ENCODE results near the gene DYTN. TPM values are rescaled to one million over a fixed set of nuclear protein-coding genes. Genes with fewer than 3 reads are reported as not detected.
"Not testable (repeated sequence)": the region's sequence is repeated elsewhere in the genome, so short reads cannot be mapped to it uniquely, and the experiment has no call there.

The DYTN gene
- total and polyA plus RNA-seq, 5 donors from 2014 or later: not detected

GRCh38 chr2:206715183-206715582, 3.0 kb downstream of the DYTN start:
- not testable (repeated sequence) for H3K9me3 ChIP-seq (ENCODE audit: control insufficient read depth in 2 of 2, low read length in 2 of 2); H3K36me3 Mint-ChIP-seq; H3K4me1 Mint-ChIP-seq; ATAC-seq (ENCODE audit: low read depth in 2 of 2); H3K27ac ChIP-seq (ENCODE audit: insufficient read depth, low read length, poor library complexity, severe bottlenecking); H3K4me1 ChIP-seq (ENCODE audit: control insufficient read depth, insufficient read depth, low read length, poor library complexity, severe bottlenecking); H3K4me3 ChIP-seq (ENCODE audit: low read depth, low read length); H3K27me3 Mint-ChIP-seq; DNase-seq; H3K27me3 ChIP-seq (ENCODE audit: control insufficient read depth, insufficient read depth, low read length); H3K36me3 ChIP-seq (ENCODE audit: control insufficient read depth, insufficient read depth, low read length); H3K9me3 Mint-ChIP-seq; H3K4me3 Mint-ChIP-seq
- peak overlapping the region in 1 of 3 donors; percentile 71 for H3K27ac Mint-ChIP-seq

GRCh38 chr2:206713746-206714145, 4.5 kb downstream of the DYTN start:
- peaks cover 0 to 1% (median 0%) of the 10 kb centered on the region in 7 donors for H3K9me3 Mint-ChIP-seq
- Histone ChIP-seq H3K36me3 (ENCODE audit: control insufficient read depth, insufficient read depth, low read length) (no peaks in the 10 kb centered on the region), H3K9me3 (ENCODE audit: control insufficient read depth in 2 of 2, low read length in 2 of 2) (no peaks in the 10 kb centered on the region), H3K4me3 (ENCODE audit: low read depth, low read length) (no peak overlapping the region), H3K27ac (ENCODE audit: insufficient read depth, low read length, poor library complexity, severe bottlenecking) (no peak overlapping the region), H3K27me3 (ENCODE audit: control insufficient read depth, insufficient read depth, low read length) (peaks cover 2% of the 10 kb centered on the region), H3K4me1 (ENCODE audit: control insufficient read depth, insufficient read depth, low read length, poor library complexity, severe bottlenecking) (no peaks in the 10 kb centered on the region)
- DNase-seq (no peak), ATAC-seq (ENCODE audit: low read depth in 2 of 2) (no peak)
- no peaks in the 10 kb centered on the region for H3K36me3 Mint-ChIP-seq
- no peak overlapping the region for H3K4me3 Mint-ChIP-seq
- no peaks in the 10 kb centered on the region for H3K4me1 Mint-ChIP-seq
- H3K27ac Mint-ChIP-seq: no peak overlapping the region
- peaks cover 9% of the 10 kb centered on the region for H3K27me3 Mint-ChIP-seq

- Mint-ChIP-seq H3K9me3 (peaks cover 0 to 1% (median 0%) of the 10 kb centered on the region in 7 donors), H3K27ac (no peak overlapping the region), H3K36me3 (no peaks in the 10 kb centered on the region), H3K27me3 (peaks cover 4% of the 10 kb centered on the region), H3K4me1 (no peaks in the 10 kb centered on the region), H3K4me3 (no peak overlapping the region)
- Histone ChIP-seq H3K27ac (ENCODE audit: insufficient read depth, low read length, poor library complexity, severe bottlenecking) (no peak overlapping the region), H3K27me3 (ENCODE audit: control insufficient read depth, insufficient read depth, low read length) (no peaks in the 10 kb centered on the region), H3K36me3 (ENCODE audit: control insufficient read depth, insufficient read depth, low read length) (no peaks in the 10 kb centered on the region), H3K4me1 (ENCODE audit: control insufficient read depth, insufficient read depth, low read length, poor library complexity, severe bottlenecking) (no peaks in the 10 kb centered on the region), H3K9me3 (ENCODE audit: control insufficient read depth in 2 of 2, low read length in 2 of 2) (no peaks in the 10 kb centered on the region), H3K4me3 (ENCODE audit: low read depth, low read length) (no peak overlapping the region)
- DNase-seq: no peak
- ATAC-seq (ENCODE audit: low read depth in 2 of 2): no peak
Measured at GRCh38 chr2:206708286-206708685, 9.9 kb downstream of the DYTN start.

GRCh38 chr2:206707164-206707701, 11.0 kb downstream of the DYTN start:
- DNase-seq: no peak
- Histone ChIP-seq H3K4me1 (ENCODE audit: control insufficient read depth, insufficient read depth, low read length, poor library complexity, severe bottlenecking) (no peaks in the 10 kb centered on the region), H3K27ac (ENCODE audit: insufficient read depth, low read length, poor library complexity, severe bottlenecking) (no peak overlapping the region), H3K27me3 (ENCODE audit: control insufficient read depth, insufficient read depth, low read length) (no peaks in the 10 kb centered on the region), H3K9me3 (ENCODE audit: control insufficient read depth in 2 of 2, low read length in 2 of 2) (no peaks in the 10 kb centered on the region), H3K36me3 (ENCODE audit: control insufficient read depth, insufficient read depth, low read length) (no peaks in the 10 kb centered on the region), H3K4me3 (ENCODE audit: low read depth, low read length) (no peak overlapping the region)
- Mint-ChIP-seq H3K36me3 (no peaks in the 10 kb centered on the region), H3K4me3 (no peak overlapping the region), H3K27me3 (peaks cover 4% of the 10 kb centered on the region), H3K9me3 (peaks cover 0 to 1% (median 0%) of the 10 kb centered on the region in 7 donors), H3K4me1 (no peaks in the 10 kb centered on the region), H3K27ac (no peak overlapping the region)
- no peak for ATAC-seq (ENCODE audit: low read depth in 2 of 2)

- no peak overlapping the region for H3K27ac Mint-ChIP-seq
- Histone ChIP-seq H3K36me3 (ENCODE audit: control insufficient read depth, insufficient read depth, low read length) (no peaks in the 10 kb centered on the region), H3K4me1 (ENCODE audit: control insufficient read depth, insufficient read depth, low read length, poor library complexity, severe bottlenecking) (no peaks in the 10 kb centered on the region), H3K27ac (ENCODE audit: insufficient read depth, low read length, poor library complexity, severe bottlenecking) (no peak overlapping the region), H3K4me3 (ENCODE audit: low read depth, low read length) (no peak overlapping the region), H3K27me3 (ENCODE audit: control insufficient read depth, insufficient read depth, low read length) (peaks cover 4% of the 10 kb centered on the region), H3K9me3 (ENCODE audit: control insufficient read depth in 2 of 2, low read length in 2 of 2) (no peaks in the 10 kb centered on the region)
- no peaks in the 10 kb centered on the region for H3K9me3 Mint-ChIP-seq
- H3K4me1 Mint-ChIP-seq: peaks cover 0 to 3% (median 0%) of the 10 kb centered on the region in 4 donors
- peaks cover 9% of the 10 kb centered on the region for H3K27me3 Mint-ChIP-seq
- ATAC-seq (ENCODE audit: low read depth in 2 of 2) (no peak), DNase-seq (no peak)
- no peaks in the 10 kb centered on the region for H3K36me3 Mint-ChIP-seq
- no peak overlapping the region for H3K4me3 Mint-ChIP-seq
Measured at GRCh38 chr2:206701952-206702605, 16.1 kb downstream of the DYTN start.

- ATAC-seq (ENCODE audit: low read depth in 2 of 2) (no peak), DNase-seq (no peak)
- H3K36me3 ChIP-seq (ENCODE audit: control insufficient read depth, insufficient read depth, low read length): no peaks in the 10 kb centered on the region
- H3K4me1 ChIP-seq (ENCODE audit: control insufficient read depth, insufficient read depth, low read length, poor library complexity, severe bottlenecking): no peaks in the 10 kb centered on the region
- peaks cover 9% of the 10 kb centered on the region for H3K27me3 Mint-ChIP-seq
- no peaks in the 10 kb centered on the region for H3K36me3 Mint-ChIP-seq
- no peak overlapping the region for H3K27ac ChIP-seq (ENCODE audit: insufficient read depth, low read length, poor library complexity, severe bottlenecking)
- H3K4me3 Mint-ChIP-seq: no peak overlapping the region
- H3K27ac Mint-ChIP-seq: no peak overlapping the region
- H3K9me3 ChIP-seq (ENCODE audit: control insufficient read depth in 2 of 2, low read length in 2 of 2): no peaks in the 10 kb centered on the region
- H3K4me1 Mint-ChIP-seq: peaks cover 0 to 3% (median 0%) of the 10 kb centered on the region in 4 donors
- peaks cover 6% of the 10 kb centered on the region for H3K27me3 ChIP-seq (ENCODE audit: control insufficient read depth, insufficient read depth, low read length)
- peaks cover 0 to 3% (median 0%) of the 10 kb centered on the region in 7 donors for H3K9me3 Mint-ChIP-seq
- H3K4me3 ChIP-seq (ENCODE audit: low read depth, low read length): no peak overlapping the region
Measured at GRCh38 chr2:206700156-206700555, 18.0 kb downstream of the DYTN start.

GRCh38 chr2:206698811-206699210, 19.4 kb downstream of the DYTN start:
- H3K4me1 Mint-ChIP-seq: peaks cover 0 to 3% (median 0%) of the 10 kb centered on the region in 4 donors
- H3K27me3 Mint-ChIP-seq: peaks cover 10% of the 10 kb centered on the region
- no peaks in the 10 kb centered on the region for H3K36me3 Mint-ChIP-seq

GRCh38 chr2:206696910-206697309, 21.3 kb downstream of the DYTN start:
- H3K27ac Mint-ChIP-seq: no peak overlapping the region
- H3K36me3 ChIP-seq (ENCODE audit: control insufficient read depth, insufficient read depth, low read length): no peaks in the 10 kb centered on the region
- peaks cover 0 to 3% (median 0%) of the 10 kb centered on the region in 4 donors for H3K4me1 Mint-ChIP-seq
- peaks cover 0 to 3% (median 0%) of the 10 kb centered on the region in 7 donors for H3K9me3 Mint-ChIP-seq
- H3K4me1 ChIP-seq (ENCODE audit: control insufficient read depth, insufficient read depth, low read length, poor library complexity, severe bottlenecking): no peaks in the 10 kb centered on the region
- peaks cover 6% of the 10 kb centered on the region for H3K27me3 ChIP-seq (ENCODE audit: control insufficient read depth, insufficient read depth, low read length)
- ATAC-seq (ENCODE audit: low read depth in 2 of 2) (no peak), DNase-seq (no peak)
- no peaks in the 10 kb centered on the region for H3K36me3 Mint-ChIP-seq
- H3K4me3 ChIP-seq (ENCODE audit: low read depth, low read length): no peak overlapping the region
- H3K9me3 ChIP-seq (ENCODE audit: control insufficient read depth in 2 of 2, low read length in 2 of 2): no peaks in the 10 kb centered on the region
- no peak overlapping the region for H3K27ac ChIP-seq (ENCODE audit: insufficient read depth, low read length, poor library complexity, severe bottlenecking)
- H3K4me3 Mint-ChIP-seq: no peak overlapping the region
- peaks cover 14% of the 10 kb centered on the region for H3K27me3 Mint-ChIP-seq

More at GRCh38 chr2:206698811-206699210, 19.4 kb downstream of the DYTN start:
- DNase-seq (no peak), ATAC-seq (ENCODE audit: low read depth in 2 of 2) (no peak)
- Histone ChIP-seq H3K4me1 (ENCODE audit: control insufficient read depth, insufficient read depth, low read length, poor library complexity, severe bottlenecking) (no peaks in the 10 kb centered on the region), H3K27ac (ENCODE audit: insufficient read depth, low read length, poor library complexity, severe bottlenecking) (no peak overlapping the region), H3K27me3 (ENCODE audit: control insufficient read depth, insufficient read depth, low read length) (peaks cover 6% of the 10 kb centered on the region), H3K36me3 (ENCODE audit: control insufficient read depth, insufficient read depth, low read length) (no peaks in the 10 kb centered on the region), H3K4me3 (ENCODE audit: low read depth, low read length) (no peak overlapping the region), H3K9me3 (ENCODE audit: control insufficient read depth in 2 of 2, low read length in 2 of 2) (no peaks in the 10 kb centered on the region)
- H3K9me3 Mint-ChIP-seq: peaks cover 0 to 3% (median 0%) of the 10 kb centered on the region in 7 donors
- H3K27ac Mint-ChIP-seq: no peak overlapping the region
- no peak overlapping the region for H3K4me3 Mint-ChIP-seq

Measured in CD4-positive, CD25-positive, alpha-beta regulatory T cell (primary cell).